Suprapubic skin (tissue), 4 donors: ENCODE data around the gene NCBP1. TPM values are rescaled to one million over a fixed set of nuclear protein-coding genes. Genes with fewer than 3 reads are reported as not detected.

Source experiments
- DNase-seq, 2 donors: peaks; one replicate each; pipeline ENCODE4 v3.0.0-alpha.2; 2019; ENCODE audit warnings: low spot score in 2 of 2
- H3K27ac ChIP-seq: fragments of 200-600 bp; sonication (generic); one replicate; pipeline ENCODE4 v1.5.1; 2019
- H3K27me3 ChIP-seq: fragments of 200-600 bp; sonication (generic); one replicate; pipeline ENCODE4 v1.5.1; 2019
- H3K36me3 ChIP-seq: fragments of 200-600 bp; sonication (generic); one replicate; pipeline ENCODE4 v1.5.1; 2019
- H3K4me1 ChIP-seq: fragments of 200-600 bp; sonication (generic); one replicate; pipeline ENCODE4 v1.5.1; 2019
- H3K4me3 ChIP-seq: fragments of 200-600 bp; sonication (generic); one replicate; pipeline ENCODE4 v1.5.1; 2019; ENCODE audit warnings: mild to moderate bottlenecking
- H3K9me3 ChIP-seq: fragments of 200-600 bp; sonication (generic); one replicate; pipeline ENCODE4 v1.5.1; 2019
- EP300 ChIP-seq: sonication (generic); formaldehyde crosslinking; IDR thresholded peaks from one replicate; pipeline ENCODE4 v1.6.1; 2017; ENCODE audit warnings: antibody characterized with exemption
- POLR2A ChIP-seq, 2 donors: fragments of 450-650 bp; IDR thresholded peaks; one replicate each; pipeline ENCODE4 v1.6.1; 2017; ENCODE audit warnings: antibody characterized with exemption in 2 of 2, mild to moderate bottlenecking in 2 of 2, moderate library complexity in 2 of 2
- POLR2AphosphoS5 ChIP-seq, 3 donors: sonication (generic); formaldehyde crosslinking; IDR thresholded peaks; one replicate each; pipeline ENCODE4 v1.6.1; 2017; ENCODE audit warnings: antibody characterized with exemption in 3 of 3
- WGBS: methylation state at CpG from one replicate; pipeline ENCODE4 v1.1.5; 2018; 5-methylcytosine and 5-hydroxymethylcytosine counted together
- total RNA-seq, 4 donors: library from RNA; depleted of rRNA; stranded (reverse); fragments of >200 nt; gene quantifications; one replicate each; pipeline ENCODE4 v1.1.0, GENCODE V29; 2016
- TF ChIP-seq, protein P1 (sequence below), 2 donors: fragments of 200-600 bp in 1 of 2; fragments of 450-650 bp in 1 of 2; sonication (generic) in 1 of 2; IDR thresholded peaks; one replicate each; pipeline ENCODE4 v1.5.1; 2016 to 2019; ENCODE audit warnings: antibody characterized with exemption in 2 of 2, mild to moderate bottlenecking in 1 of 2, moderate library complexity in 1 of 2

The NCBP1 gene
- total RNA-seq, 4 donors from 2014 or later = 13.6 to 43.9 (median 16.3) TPM

DNA sequence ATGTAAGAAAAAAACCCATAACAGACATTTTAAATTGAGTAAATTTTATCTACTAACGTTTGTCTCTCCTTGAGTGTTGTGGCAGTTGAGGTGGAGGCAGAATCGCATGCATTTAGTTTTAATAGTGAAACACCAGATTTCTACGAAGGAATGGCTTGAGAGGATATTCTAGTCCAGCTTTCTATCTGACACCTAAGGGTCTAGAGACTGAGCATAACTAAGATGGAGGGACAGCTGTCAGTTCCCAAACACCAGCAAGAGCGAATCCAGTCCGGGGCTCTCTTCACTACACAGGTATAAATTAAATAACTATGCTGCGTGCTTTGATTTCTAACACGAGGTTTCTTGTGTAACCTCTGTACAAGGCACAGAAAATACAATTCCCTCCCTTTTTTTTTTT is 1.4 kb downstream of the NCBP1 start:
- no peak overlapping the region for H3K27ac ChIP-seq
- peak overlapping the region; percentile 88 for H3K4me3 ChIP-seq
- H3K9me3 ChIP-seq = no peaks in the 10 kb centered on the region
- DNase-seq = no peak
- WGBS = 67% methylated on average over 7 of the region's 7 CpGs
- no peaks in the 10 kb centered on the region for H3K27me3 ChIP-seq
- TF ChIP-seq POLR2AphosphoS5 (IDR thresholded peaks at IDR 0.05) (no peak), EP300 (no peak), POLR2A (IDR thresholded peaks at IDR 0.05) (no peak)
- TF ChIP-seq, protein P1, sequence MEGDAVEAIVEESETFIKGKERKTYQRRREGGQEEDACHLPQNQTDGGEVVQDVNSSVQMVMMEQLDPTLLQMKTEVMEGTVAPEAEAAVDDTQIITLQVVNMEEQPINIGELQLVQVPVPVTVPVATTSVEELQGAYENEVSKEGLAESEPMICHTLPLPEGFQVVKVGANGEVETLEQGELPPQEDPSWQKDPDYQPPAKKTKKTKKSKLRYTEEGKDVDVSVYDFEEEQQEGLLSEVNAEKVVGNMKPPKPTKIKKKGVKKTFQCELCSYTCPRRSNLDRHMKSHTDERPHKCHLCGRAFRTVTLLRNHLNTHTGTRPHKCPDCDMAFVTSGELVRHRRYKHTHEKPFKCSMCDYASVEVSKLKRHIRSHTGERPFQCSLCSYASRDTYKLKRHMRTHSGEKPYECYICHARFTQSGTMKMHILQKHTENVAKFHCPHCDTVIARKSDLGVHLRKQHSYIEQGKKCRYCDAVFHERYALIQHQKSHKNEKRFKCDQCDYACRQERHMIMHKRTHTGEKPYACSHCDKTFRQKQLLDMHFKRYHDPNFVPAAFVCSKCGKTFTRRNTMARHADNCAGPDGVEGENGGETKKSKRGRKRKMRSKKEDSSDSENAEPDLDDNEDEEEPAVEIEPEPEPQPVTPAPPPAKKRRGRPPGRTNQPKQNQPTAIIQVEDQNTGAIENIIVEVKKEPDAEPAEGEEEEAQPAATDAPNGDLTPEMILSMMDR (IDR thresholded peaks at IDR 0.05) = no peak
- no peaks in the 10 kb centered on the region for H3K36me3 ChIP-seq
- H3K4me1 ChIP-seq = peaks cover 49% of the 10 kb centered on the region

DNA sequence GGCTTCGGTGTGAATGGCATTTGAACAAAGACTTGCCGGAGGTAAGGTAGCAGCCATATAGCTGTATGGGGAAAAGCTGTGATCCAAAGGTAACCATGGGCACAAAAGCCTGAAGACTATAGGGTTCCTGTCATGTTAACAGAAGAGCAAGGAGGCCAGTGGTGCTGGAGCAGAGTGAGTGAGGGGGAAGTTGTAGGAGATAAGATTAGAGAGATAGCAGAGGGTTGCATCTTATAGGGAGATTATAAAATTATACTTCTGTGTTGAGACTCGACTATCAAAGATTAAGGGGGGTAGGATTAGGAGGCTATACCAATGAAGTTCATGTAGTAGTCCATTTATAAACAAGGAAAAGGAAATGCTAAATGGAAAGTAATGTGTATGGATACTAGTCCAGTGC is 3.3 kb downstream of the NCBP1 start:
- H3K4me3 ChIP-seq = no peak overlapping the region
- TF ChIP-seq POLR2AphosphoS5 (IDR thresholded peaks at IDR 0.05) = no peak
- no peak for TF ChIP-seq POLR2A (IDR thresholded peaks at IDR 0.05)
- H3K27me3 ChIP-seq = no peaks in the 10 kb centered on the region
- H3K9me3 ChIP-seq = no peaks in the 10 kb centered on the region
- peaks cover 4% of the 10 kb centered on the region for H3K36me3 ChIP-seq
- H3K27ac ChIP-seq = no peak overlapping the region
- peaks cover 45% of the 10 kb centered on the region for H3K4me1 ChIP-seq
- DNase-seq = no peak
- 78% methylated on average over 3 of the region's 3 CpGs for WGBS

DNA sequence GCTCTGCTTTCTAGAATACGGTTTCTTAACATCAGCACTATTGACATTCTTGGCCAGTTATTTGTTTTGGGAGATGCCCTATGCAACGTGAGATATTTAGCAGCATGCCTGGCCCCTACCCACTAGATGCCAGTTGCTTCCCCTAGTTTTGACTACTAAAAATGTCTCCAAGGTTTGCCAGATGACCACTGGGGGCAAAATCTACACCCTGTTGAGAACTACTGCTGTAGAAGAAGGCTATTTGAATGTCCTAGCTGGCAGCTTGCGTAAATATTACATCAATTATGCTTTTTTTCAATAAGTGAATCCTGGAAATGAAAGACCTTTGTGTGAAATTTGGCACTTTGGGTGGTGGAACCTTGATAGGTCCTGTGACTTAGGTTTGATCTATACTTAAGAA is 5.0 kb downstream of the NCBP1 start:
- no peak overlapping the region for H3K4me3 ChIP-seq
- peaks cover 40% of the 10 kb centered on the region for H3K4me1 ChIP-seq
- TF ChIP-seq, protein P1 (IDR thresholded peaks at IDR 0.05) = no peak
- no peak for TF ChIP-seq POLR2A (IDR thresholded peaks at IDR 0.05)
- no peak for TF ChIP-seq EP300
- no peak for TF ChIP-seq POLR2AphosphoS5 (IDR thresholded peaks at IDR 0.05)
- H3K36me3 ChIP-seq = peaks cover 16% of the 10 kb centered on the region
- H3K27me3 ChIP-seq = no peaks in the 10 kb centered on the region
- no peak for DNase-seq
- H3K27ac ChIP-seq = no peak overlapping the region
- H3K9me3 ChIP-seq = no peaks in the 10 kb centered on the region
- 77% methylated on average over 3 of the region's 3 CpGs for WGBS

DNA sequence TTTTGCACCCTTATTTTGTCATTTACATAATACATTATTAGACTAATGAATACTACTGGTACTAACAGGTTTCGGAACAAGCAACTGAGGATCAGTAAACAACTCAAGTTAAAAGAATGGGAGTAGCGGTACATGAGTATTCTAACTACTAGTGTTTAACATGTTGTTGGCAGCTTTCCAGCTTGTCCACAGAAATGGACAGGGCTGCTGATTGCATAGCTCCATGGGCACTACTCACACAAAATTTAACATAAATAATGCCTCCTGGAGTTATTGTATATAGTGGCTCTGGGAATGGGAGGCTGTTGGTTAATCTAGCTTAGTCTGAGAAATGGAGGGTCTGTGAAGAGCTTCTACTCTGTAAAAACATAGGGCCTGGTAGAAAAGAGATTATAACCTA is 6.7 kb downstream of the NCBP1 start:
- DNase-seq = no peak
- Histone ChIP-seq H3K4me3 (no peak overlapping the region), H3K4me1 (peaks cover 28% of the 10 kb centered on the region), H3K27me3 (no peaks in the 10 kb centered on the region), H3K27ac (no peak overlapping the region), H3K9me3 (no peaks in the 10 kb centered on the region), H3K36me3 (peaks cover 26% of the 10 kb centered on the region)
- no peak for TF ChIP-seq EP300
- no peak for TF ChIP-seq POLR2A (IDR thresholded peaks at IDR 0.05)
- TF ChIP-seq POLR2AphosphoS5 (IDR thresholded peaks at IDR 0.05) = no peak
- TF ChIP-seq, protein P1 (IDR thresholded peaks at IDR 0.05) = no peak
- WGBS = 95% methylated on average over 2 of the region's 2 CpGs

DNA sequence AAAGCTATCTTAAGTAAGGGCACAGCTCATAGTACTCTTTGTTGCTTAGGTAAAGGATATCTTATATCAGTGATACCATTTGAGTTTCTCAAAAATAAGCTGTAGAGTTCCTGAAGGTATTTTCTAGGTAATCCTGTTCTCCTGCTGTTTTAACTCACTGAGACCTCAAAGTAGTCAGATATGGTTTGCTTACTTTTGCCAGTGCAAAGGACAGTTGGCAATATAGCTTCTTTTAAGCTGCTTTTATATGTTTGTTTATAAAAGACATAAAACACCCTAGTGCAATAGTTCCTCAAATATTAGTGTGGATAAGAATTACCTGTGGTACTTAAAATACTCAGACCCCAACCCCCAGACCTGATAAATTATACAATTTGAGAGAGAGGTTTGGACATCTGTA is 12.1 kb downstream of the NCBP1 start:
- Histone ChIP-seq H3K36me3 (peaks cover 68% of the 10 kb centered on the region), H3K9me3 (no peaks in the 10 kb centered on the region), H3K27ac (no peak overlapping the region), H3K4me1 (no peaks in the 10 kb centered on the region), H3K4me3 (no peak overlapping the region), H3K27me3 (no peaks in the 10 kb centered on the region)
- DNase-seq = no peak
- TF ChIP-seq, protein P1 (IDR thresholded peaks at IDR 0.05) = no peak
- no peak for TF ChIP-seq POLR2AphosphoS5 (IDR thresholded peaks at IDR 0.05)
- TF ChIP-seq POLR2A (IDR thresholded peaks at IDR 0.05) = no peak
- TF ChIP-seq EP300 = no peak

DNA sequence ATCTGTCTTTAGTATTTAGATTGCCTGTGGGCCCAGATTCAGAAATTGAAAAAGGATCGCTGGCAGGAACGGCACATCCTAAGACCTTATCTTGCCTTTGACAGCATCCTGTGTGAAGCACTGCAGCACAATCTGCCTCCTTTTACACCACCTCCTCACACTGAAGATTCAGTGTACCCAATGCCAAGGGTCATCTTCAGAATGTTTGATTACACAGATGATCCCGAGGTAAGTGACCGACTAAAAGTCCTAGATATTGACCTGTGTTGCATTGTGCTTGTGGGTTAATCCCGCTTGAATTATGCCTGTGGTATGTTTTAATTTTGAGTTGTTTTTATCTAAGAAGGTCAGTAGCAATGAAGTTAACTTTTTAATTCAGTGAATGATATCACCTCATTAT is 14.4 kb downstream of the NCBP1 start:
- Histone ChIP-seq H3K9me3 (no peaks in the 10 kb centered on the region), H3K36me3 (peaks cover 74% of the 10 kb centered on the region), H3K27me3 (no peaks in the 10 kb centered on the region), H3K4me1 (no peaks in the 10 kb centered on the region), H3K4me3 (no peak overlapping the region), H3K27ac (no peak overlapping the region)
- DNase-seq = no peak
- no peak for TF ChIP-seq EP300
- TF ChIP-seq POLR2A (IDR thresholded peaks at IDR 0.05) = no peak
- no peak for TF ChIP-seq POLR2AphosphoS5 (IDR thresholded peaks at IDR 0.05)
- TF ChIP-seq, protein P1 (IDR thresholded peaks at IDR 0.05) = no peak
- WGBS = 93% methylated on average over 5 of the region's 5 CpGs
